ENCODE measurements around the gene UMODL1. TPM values are rescaled to one million over a fixed set of nuclear protein-coding genes. Genes with fewer than 3 reads are reported as not detected.

UMODL1 gene
- total RNA-seq, 1 donor from 2014 or later: not detected

- no peak for TF ChIP-seq CTCF (IDR thresholded peaks at IDR 0.05; ENCODE audit: unreplicated experiment)
- DNase-seq (ENCODE audit: low spot score in 2 of 2, unreplicated experiment in 2 of 2): no peak
- Mint-ChIP-seq H3K4me3 (no peak overlapping the region), H3K36me3 (no peaks in the 10 kb centered on the region), H3K27me3 (ENCODE audit: low read depth) (peaks cover 2% of the 10 kb centered on the region), H3K9me3 (no peaks in the 10 kb centered on the region), H3K4me1 (peaks cover 13% of the 10 kb centered on the region), H3K27ac (no peak overlapping the region)
These were observed 40.3 kb downstream of the UMODL1 start for GRCh38 chr21:42111470-42111743.

- Mint-ChIP-seq H3K27ac (no peak overlapping the region), H3K27me3 (ENCODE audit: low read depth) (peaks cover 2% of the 10 kb centered on the region), H3K9me3 (no peaks in the 10 kb centered on the region), H3K36me3 (no peaks in the 10 kb centered on the region), H3K4me1 (peaks cover 13% of the 10 kb centered on the region), H3K4me3 (no peak overlapping the region)
- no peak for TF ChIP-seq CTCF (IDR thresholded peaks at IDR 0.05; ENCODE audit: unreplicated experiment)
- no peak for DNase-seq (ENCODE audit: low spot score in 2 of 2, unreplicated experiment in 2 of 2)
These were observed 40.7 kb downstream of the UMODL1 start for GRCh38 chr21:42111811-42112210.

GRCh38 chr21:42112238-42112637, 41.1 kb downstream of the UMODL1 start:
- Mint-ChIP-seq H3K27ac (no peak overlapping the region), H3K9me3 (no peaks in the 10 kb centered on the region), H3K4me1 (peaks cover 16% of the 10 kb centered on the region), H3K27me3 (ENCODE audit: low read depth) (peaks cover 2% of the 10 kb centered on the region), H3K36me3 (no peaks in the 10 kb centered on the region), H3K4me3 (no peak overlapping the region)
- no peak for DNase-seq (ENCODE audit: low spot score in 2 of 2, unreplicated experiment in 2 of 2)
- no peak for TF ChIP-seq CTCF (IDR thresholded peaks at IDR 0.05; ENCODE audit: unreplicated experiment)

- Mint-ChIP-seq H3K36me3 (no peaks in the 10 kb centered on the region), H3K9me3 (no peaks in the 10 kb centered on the region), H3K27ac (no peak overlapping the region), H3K4me1 (peaks cover 17% of the 10 kb centered on the region), H3K4me3 (no peak overlapping the region), H3K27me3 (ENCODE audit: low read depth) (peaks cover 8% of the 10 kb centered on the region)
- TF ChIP-seq CTCF (IDR thresholded peaks at IDR 0.05; ENCODE audit: unreplicated experiment): no peak
- no peak for DNase-seq (ENCODE audit: low spot score in 2 of 2, unreplicated experiment in 2 of 2)
These were observed 41.7 kb downstream of the UMODL1 start for GRCh38 chr21:42112857-42113256.

- H3K27me3 Mint-ChIP-seq (ENCODE audit: low read depth): peaks cover 19% of the 10 kb centered on the region
- no peak for DNase-seq (ENCODE audit: low spot score in 2 of 2, unreplicated experiment in 2 of 2)
- TF ChIP-seq CTCF (IDR thresholded peaks at IDR 0.05; ENCODE audit: unreplicated experiment): peak; percentile 18
- H3K4me3 Mint-ChIP-seq: no peak overlapping the region
- no peak overlapping the region for H3K27ac Mint-ChIP-seq
- no peaks in the 10 kb centered on the region for H3K9me3 Mint-ChIP-seq
- H3K4me1 Mint-ChIP-seq: peaks cover 16% of the 10 kb centered on the region
- H3K36me3 Mint-ChIP-seq: no peaks in the 10 kb centered on the region
These were observed 42.9 kb downstream of the UMODL1 start for GRCh38 chr21:42113926-42114409.

GRCh38 chr21:42114646-42115045, 43.5 kb downstream of the UMODL1 start:
- DNase-seq (ENCODE audit: low spot score in 2 of 2, unreplicated experiment in 2 of 2): no peak
- no peak overlapping the region for H3K27ac Mint-ChIP-seq
- no peak for TF ChIP-seq CTCF (IDR thresholded peaks at IDR 0.05; ENCODE audit: unreplicated experiment)

More at GRCh38 chr21:42114646-42115045, 43.5 kb downstream of the UMODL1 start:
- Mint-ChIP-seq H3K27me3 (ENCODE audit: low read depth) (peaks cover 25% of the 10 kb centered on the region), H3K36me3 (no peaks in the 10 kb centered on the region), H3K4me3 (no peak overlapping the region), H3K9me3 (no peaks in the 10 kb centered on the region), H3K4me1 (peaks cover 16% of the 10 kb centered on the region)
